Stimulated activated CD4-positive, alpha-beta T cell treated with anti-CD3 and anti-CD28 coated beads, TNF-alpha, amount 100 ng/mL, for 1 hour (primary cell): ENCODE results near the gene CAPN5.

Experiments used
- DNase-seq, 3 donors: peaks; one replicate each; pipeline ENCODE4 v3.0.0-alpha.2; 2020; ENCODE audit warnings: low read depth in 3 of 3, low spot score in 1 of 3

CAPN5 gene

DNA sequence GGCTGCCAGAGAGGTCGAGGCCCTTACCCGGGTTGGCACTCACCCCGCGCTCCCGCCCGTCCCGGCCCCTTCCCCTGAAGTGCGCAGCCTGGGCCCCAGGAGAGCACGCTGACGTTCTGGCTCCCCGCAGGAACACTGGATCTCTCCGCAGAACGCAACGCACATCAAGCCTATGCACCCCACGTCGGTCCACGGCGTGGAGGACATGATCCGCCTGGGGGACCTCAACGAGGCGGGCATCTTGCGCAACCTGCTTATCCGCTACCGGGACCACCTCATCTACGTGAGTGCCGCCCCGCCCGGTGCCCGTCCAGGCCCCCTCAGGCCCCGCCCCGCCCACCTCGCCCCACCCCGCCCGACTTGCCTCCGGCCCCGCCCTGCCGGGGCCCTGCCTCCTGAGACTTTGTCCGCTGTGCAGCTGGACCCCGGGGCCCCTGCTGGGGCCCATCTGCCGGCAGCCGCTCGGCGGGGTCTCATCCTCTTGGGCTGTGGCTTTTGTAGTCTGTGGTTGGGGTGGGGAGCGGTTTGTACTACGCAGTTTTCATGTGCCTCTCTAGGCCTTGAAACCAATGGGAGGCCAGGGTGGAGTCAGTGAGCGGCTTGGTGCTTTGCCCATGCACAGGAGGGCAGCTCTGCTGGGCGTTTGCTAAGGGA, 81.0 kb downstream of the CAPN5 start:
- DNase-seq, result no peak

- DNase-seq, result no peak
These were observed 82.4 kb downstream of the CAPN5 start for GRCh38 chr11:77148963-77149715.

DNA sequence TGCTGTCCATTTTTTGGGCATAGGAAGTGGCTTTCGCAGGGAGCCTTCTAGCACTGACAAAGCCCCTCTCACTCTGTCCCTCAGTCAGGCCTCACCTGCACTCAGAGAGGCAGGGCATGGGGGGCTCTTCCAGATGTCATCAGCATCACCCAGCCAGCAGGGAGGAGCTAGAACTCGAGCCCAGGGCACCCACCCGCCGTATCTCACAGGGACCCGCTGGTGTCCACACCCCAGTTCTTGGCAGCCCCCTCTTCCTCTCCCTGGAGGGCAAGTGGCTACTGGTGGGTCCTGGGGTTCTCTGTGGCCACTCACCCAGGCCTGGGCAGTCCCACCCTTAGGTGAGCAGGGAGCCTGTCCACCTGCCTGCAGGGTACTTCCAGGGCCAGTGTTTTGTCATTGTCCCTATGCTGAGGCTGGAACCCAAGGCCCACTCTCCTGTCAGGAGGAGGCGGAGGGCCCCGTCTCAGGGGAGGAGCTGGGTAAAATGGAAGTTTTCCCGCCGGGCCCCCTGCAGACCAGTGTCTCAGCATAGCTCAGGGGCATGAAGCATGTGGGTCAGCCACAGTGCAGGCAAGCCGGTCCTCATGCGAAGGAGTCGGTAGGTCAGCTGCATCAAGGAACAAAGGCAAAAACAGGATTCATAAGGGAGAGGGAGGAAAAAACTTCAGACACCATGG, 83.1 kb downstream of the CAPN5 start:
- no peak for DNase-seq

DNA sequence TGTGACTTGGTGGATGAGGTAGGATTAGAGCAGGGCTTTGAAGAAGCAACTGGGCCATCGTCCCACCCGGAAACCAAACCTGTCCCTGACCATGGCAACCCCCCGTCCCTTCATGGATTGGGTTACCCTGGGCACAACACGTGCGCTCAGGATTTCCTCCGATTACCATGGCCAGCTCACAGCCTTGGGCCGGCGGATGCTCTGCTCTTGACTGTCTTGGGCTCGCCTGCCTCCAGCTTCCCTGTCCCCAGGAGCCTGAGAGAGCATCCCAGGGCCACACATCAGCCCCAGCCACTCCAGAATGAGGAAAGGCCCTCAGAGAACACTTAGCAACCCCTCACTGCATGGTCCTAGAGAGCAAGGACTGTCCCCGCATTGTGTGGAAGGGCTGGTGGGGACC, 84.1 kb downstream of the CAPN5 start:
- DNase-seq, result no peak

DNA sequence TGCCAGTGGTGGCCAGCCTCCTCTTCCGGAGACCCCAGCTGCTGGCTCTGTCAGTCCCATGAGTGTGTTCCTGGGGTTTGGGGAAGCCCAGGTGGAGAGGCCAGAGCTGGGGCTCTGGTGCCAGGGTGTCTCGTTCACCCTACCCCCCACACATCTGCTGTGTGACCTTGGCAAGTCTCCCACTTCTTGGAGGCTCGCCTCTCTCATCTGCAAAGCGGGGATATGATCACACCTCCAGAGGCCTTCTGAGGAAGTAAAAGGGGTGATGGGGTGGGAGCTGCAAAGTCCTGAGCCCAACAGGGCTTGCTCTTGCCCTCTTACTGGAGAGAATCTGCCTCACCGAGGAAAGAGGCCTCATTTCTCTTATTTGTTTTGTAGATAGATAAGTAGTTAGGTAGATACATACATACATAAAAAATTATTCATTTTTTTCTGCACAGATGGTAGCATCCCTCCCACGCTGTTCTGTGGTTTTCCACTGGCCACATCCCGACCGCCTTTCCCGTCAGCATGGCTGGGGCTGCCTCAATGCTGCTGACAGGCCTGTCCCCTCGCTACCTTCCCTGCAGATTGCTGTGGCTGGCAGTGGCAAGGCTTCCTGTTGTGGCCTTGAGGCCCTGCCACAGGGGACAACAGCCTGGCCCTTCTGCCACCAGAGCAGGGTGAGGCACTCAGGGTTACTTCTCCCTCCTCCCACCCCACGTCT, 85.2 kb downstream of the CAPN5 start:
- DNase-seq, result no peak

- DNase-seq, result no peak
These were observed 86.1 kb downstream of the CAPN5 start for GRCh38 chr11:77152846-77153245.

DNA sequence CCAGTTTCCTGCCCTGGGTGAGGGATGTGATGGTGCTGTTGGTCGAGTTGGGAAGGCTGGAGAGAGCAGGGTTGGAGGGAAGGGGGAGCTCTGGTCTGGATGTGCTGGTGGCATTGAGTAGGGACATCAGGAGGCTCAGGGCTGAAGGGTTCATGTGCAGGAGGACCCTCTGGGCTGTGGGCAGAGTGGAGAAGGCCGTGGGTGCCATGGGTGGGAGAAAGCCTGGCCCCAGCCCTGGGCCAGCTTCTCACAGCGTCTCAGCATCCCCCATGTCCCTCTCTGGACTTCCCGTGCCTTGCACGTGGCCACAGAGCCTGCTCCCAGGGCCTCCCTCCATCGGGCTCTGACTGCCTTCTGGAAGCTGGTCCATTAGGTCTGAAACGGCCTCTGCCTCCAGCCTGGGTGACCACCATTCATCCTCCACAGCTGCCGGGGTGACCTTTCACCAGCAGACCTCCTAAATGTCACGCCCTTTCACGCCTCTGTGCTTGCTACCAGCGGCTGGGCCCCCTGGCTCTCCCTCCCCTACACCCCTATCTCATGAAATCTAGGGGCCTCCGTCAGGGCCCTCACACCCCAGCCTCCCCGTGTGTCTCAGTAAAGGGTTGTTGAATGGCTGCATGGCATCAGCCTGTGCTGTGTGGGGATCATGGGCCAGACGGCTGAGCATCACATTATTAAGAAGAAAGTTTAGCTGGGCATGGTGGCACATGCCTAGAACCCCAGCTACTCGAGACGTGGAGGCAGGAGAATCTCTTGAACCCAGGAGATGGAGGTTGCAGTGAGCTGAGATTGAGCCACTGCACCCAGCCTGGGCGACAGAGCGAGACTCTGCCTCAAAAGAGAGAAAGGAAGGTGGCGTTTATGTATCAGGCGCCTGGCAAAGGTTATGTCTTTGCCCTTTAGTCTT, 86.8 kb downstream of the CAPN5 start:
- no peak for DNase-seq

GRCh38 chr11:77154381-77155081, 87.8 kb downstream of the CAPN5 start:
- DNase-seq, result no peak

DNA sequence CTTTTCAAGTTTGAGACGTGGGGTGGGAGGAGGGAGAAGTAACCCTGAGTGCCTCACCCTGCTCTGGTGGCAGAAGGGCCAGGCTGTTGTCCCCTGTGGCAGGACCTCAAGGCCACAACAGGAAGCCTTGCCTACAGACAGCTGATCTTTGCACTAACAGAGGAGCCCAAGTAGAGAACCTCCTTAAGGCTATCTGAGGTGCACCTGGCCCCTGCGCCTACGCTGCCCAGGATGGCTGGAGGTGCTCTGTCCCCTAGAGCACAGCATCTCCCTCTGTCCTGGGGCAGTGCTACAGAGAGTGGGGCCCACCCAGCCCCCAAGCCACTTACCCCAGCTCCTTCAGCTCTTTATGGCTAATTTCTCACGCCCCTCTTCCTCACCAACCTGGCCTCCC, 88.3 kb downstream of the CAPN5 start:
- no peak for DNase-seq

GRCh38 chr11:77155556-77156130, 88.9 kb downstream of the CAPN5 start:
- DNase-seq, result no peak

GRCh38 chr11:77156396-77157195, 89.8 kb downstream of the CAPN5 start:
- no peak for DNase-seq

DNA sequence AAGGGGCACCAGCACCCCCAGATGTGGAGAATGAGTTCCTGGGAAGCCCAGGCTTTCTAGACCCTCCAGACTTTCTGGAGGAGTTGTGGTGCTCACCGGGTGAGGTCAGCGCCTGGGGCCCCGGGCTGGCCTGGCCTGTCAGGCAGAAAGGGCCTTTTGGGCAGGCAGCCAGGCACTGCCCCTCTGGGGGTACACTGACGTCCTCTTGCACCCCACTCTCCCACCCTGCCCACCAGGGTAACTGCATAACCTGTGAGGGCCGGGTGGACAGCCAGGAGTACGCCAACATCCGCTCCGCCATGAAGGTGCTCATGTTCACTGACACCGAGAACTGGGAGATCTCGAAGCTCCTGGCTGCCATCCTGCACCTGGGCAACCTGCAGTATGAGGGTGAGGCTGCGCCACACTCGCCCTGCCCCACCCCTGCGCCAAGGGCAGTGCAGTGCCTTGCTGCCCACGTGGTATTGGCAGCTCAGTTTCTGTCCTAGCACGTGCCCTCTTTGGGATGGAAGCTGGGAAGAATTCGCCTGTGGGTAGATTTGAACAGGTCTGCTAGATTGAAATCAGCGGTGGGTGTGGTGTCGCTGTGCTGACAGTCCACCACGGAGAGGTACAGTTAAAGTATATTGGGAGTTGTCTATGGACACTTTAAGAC, 91.4 kb downstream of the CAPN5 start:
- DNase-seq, result no peak

- DNase-seq, result no peak
These were observed 92.6 kb downstream of the CAPN5 start for GRCh38 chr11:77159219-77159936.

GRCh38 chr11:77159937-77160495, 93.2 kb downstream of the CAPN5 start:
- no peak for DNase-seq

GRCh38 chr11:77163271-77163670, 96.5 kb downstream of the CAPN5 start:
- DNase-seq, result no peak

DNA sequence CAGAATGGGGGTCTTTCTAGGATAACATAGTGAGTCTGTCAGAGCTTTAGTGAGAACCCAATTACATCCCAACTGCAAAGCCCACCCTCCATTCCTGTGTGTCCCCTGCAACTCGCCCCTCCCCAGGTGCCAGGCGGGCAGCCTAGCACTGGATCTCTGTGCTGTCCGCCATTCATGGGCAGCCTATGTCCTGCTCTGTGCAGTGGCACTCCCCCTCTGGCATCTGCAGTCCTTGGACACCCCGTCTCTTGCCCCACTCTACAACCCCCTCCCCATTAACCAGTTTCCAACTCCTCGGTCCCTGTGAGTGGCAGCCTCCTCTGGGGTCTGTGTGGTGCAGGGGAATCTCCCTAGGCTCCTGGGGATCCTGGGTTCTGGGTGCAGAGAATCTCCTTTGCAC, 98.3 kb downstream of the CAPN5 start:
- no peak for DNase-seq

DNA sequence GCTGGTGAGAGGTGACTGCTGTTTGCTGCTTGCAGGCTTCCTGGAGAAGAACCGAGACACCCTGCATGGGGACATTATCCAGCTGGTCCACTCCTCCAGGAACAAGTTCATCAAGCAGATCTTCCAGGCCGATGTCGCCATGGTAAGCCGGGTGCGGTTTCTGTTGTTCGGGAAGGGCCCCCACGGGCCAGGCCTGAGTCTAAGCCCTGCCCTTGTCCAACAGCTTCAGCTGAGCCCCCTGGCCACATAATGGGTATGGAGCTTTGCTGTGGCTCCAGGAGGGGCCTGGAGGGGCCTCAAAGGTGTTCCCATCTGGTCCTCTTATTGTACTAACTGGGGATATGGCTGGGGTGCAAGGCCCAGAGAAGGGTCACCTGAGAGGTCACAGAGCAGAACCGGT, 99.2 kb downstream of the CAPN5 start:
- DNase-seq, result no peak
